HCT116 (cell line): Measurements from ENCODE around the gene HIGD1C. TPM values are rescaled to one million over a fixed set of nuclear protein-coding genes. Genes with fewer than 3 reads are reported as not detected.

Experiments
- ATAC-seq: fragments of 200-7000 bp; cut with Tn5 transposase; 2 replicates; pipeline ENCODE4 v1.9.1; 2020; ENCODE audit warnings: mild to moderate bottlenecking, moderate library complexity
- BruUV-seq: library from RNA; stranded (reverse); fragments of 400-500 nt; replicated peaks from 2 replicates; lab custom pipeline; 2021; lab: Mats Ljungman, UMichigan
- CTCF ChIA-PET: fragments of 300-600 bp; sonication (Branson Sonifier 250); formaldehyde crosslinking; loops from one replicate; lab custom pipeline; 2021; ENCODE audit warnings: antibody characterized with exemption; lab: Charles Lee
- POLR2A ChIA-PET: fragments of 300-600, 350-600 bp; sonication (Branson Sonifier 250); formaldehyde crosslinking; loops from one replicate; lab custom pipeline; 2021; ENCODE audit warnings: antibody characterized with exemption; lab: Charles Lee
- RAD21 ChIA-PET, 2 experiments: fragments of 300-600 bp; sonication (Branson Sonifier 250); formaldehyde crosslinking; loops; one replicate each; lab custom pipeline; 2023; ENCODE audit warnings: low total read pairs in 2 of 2; ENCODE audit not compliant: uncharacterized antibody in 2 of 2, unreplicated experiment in 2 of 2, low non-redundant PET in 1 of 2; lab: Charles Lee
- DNase-seq: peaks from one replicate; pipeline ENCODE4 v3.0.0-alpha.2; 2010; ENCODE audit warnings: low read depth, low spot score
- H2AFZ ChIP-seq: fragments of 200-600 bp; shearing (Covaris generic), sonication (generic); 2 replicates; pipeline ENCODE4 v1.6.1; 2017; ENCODE audit warnings: low read depth, mixed run types, mixed read lengths, antibody characterized with exemption, low read length; ENCODE audit not compliant: poor library complexity, severe bottlenecking
- H3K27ac ChIP-seq: 2 replicates; pipeline ENCODE4 v1.5.1; 2012; ENCODE audit warnings: low read depth, low read length
- H3K27me3 ChIP-seq: fragments of 200-600 bp; sonication (generic); 2 replicates; pipeline ENCODE4 v1.6.1; 2016; ENCODE audit warnings: mixed run types, low read length, mixed read lengths; ENCODE audit not compliant: insufficient read depth
- H3K36me3 ChIP-seq, 2 experiments: fragments of 200-500 bp in 1 of 2; fragments of 200-600 bp in 1 of 2; sonication (Bioruptor generic) in 1 of 2; sonication (generic) in 1 of 2; 2 replicates each; pipeline versions ENCODE4 v1.5.1 to v1.6.1; 2014 to 2016; ENCODE audit warnings: low read length in 2 of 2, inconsistent platforms in 1 of 2, mixed read lengths in 1 of 2, mixed run types in 1 of 2; ENCODE audit not compliant: insufficient read depth in 2 of 2, control insufficient read depth in 1 of 2
- H3K4me1 ChIP-seq, 2 experiments: fragments of 200-600 bp in 1 of 2; sonication (generic) in 1 of 2; 2 replicates each; pipeline versions ENCODE4 v1.5.1 to v1.6.1; 2012 to 2017; ENCODE audit warnings: low read length in 2 of 2, inconsistent platforms in 1 of 2, mild to moderate bottlenecking in 1 of 2, mixed read lengths in 1 of 2, mixed run types in 1 of 2, moderate library complexity in 1 of 2; ENCODE audit not compliant: insufficient read depth in 2 of 2, control insufficient read depth in 1 of 2
- H3K4me2 ChIP-seq: fragments of 200-600 bp; sonication (generic); 2 replicates; pipeline ENCODE4 v1.6.1; 2017; ENCODE audit warnings: mixed run types, low read length, mixed read lengths
- H3K4me3 ChIP-seq, 2 experiments: fragments of 200-600 bp in 1 of 2; sonication (generic) in 1 of 2; replicated peaks in 1 of 2; 2 replicates each; pipeline ENCODE4 v1.5.1; 2011 to 2016; ENCODE audit warnings: low read length in 2 of 2, control low read depth in 1 of 2, low read depth in 1 of 2, mild to moderate bottlenecking in 1 of 2, mixed read lengths in 1 of 2, mixed run types in 1 of 2
- H3K79me2 ChIP-seq: fragments of 200-600 bp; sonication (generic); 2 replicates; pipeline ENCODE4 v1.6.1; 2017; ENCODE audit warnings: mild to moderate bottlenecking, mixed run types, low read length, moderate library complexity, mixed read lengths; ENCODE audit not compliant: insufficient read depth
- H3K9ac ChIP-seq: fragments of 200-600 bp; sonication (generic); 2 replicates; pipeline ENCODE4 v1.6.1; 2016; ENCODE audit warnings: low read length, mixed read lengths
- H3K9me2 ChIP-seq: fragments of 200-600 bp; sonication (generic), shearing (Covaris generic); 2 replicates; pipeline ENCODE4 v1.6.1; 2017; ENCODE audit warnings: mixed run types, mild to moderate bottlenecking, moderate library complexity; ENCODE audit not compliant: insufficient read depth
- H3K9me3 ChIP-seq, 2 experiments: fragments of 200-500 bp in 1 of 2; fragments of 200-600 bp in 1 of 2; sonication (Bioruptor generic) in 1 of 2; sonication (generic) in 1 of 2; 2 replicates each; pipeline ENCODE4 v1.6.1; 2014 to 2017; ENCODE audit warnings: low read length in 2 of 2, mixed read lengths in 2 of 2, inconsistent platforms in 1 of 2, low read depth in 1 of 2, mild to moderate bottlenecking in 1 of 2, mixed run types in 1 of 2, moderate library complexity in 1 of 2; ENCODE audit not compliant: control insufficient read depth in 1 of 2, insufficient read depth in 1 of 2
- H4K20me1 ChIP-seq: fragments of 200-600 bp; sonication (generic), shearing (Covaris generic); 2 replicates; pipeline ENCODE4 v1.6.1; 2017; ENCODE audit warnings: mixed run types, mild to moderate bottlenecking, moderate library complexity; ENCODE audit not compliant: insufficient read depth
- CBX3 ChIP-seq: IDR thresholded peaks from 2 replicates; pipeline ENCODE4 v1.6.1; 2012; ENCODE audit warnings: low read depth
- CEBPB ChIP-seq: IDR thresholded peaks from 2 replicates; pipeline ENCODE4 v1.6.1; 2012; ENCODE audit warnings: low read depth
- CTCF ChIP-seq, 3 experiments: fragments of 200-600 bp in 1 of 3; sonication (generic) in 1 of 3; IDR thresholded peaks in 2 of 3; conservative IDR thresholded peaks in 1 of 3; 2 replicates each; pipeline ENCODE4 v1.5.1; 2012 to 2017; ENCODE audit warnings: low read depth in 2 of 3, low read length in 2 of 3, antibody characterized with exemption in 1 of 3, borderline replicate concordance in 1 of 3, control low read depth in 1 of 3, mild to moderate bottlenecking in 1 of 3, mixed read lengths in 1 of 3, mixed run types in 1 of 3, moderate library complexity in 1 of 3; ENCODE audit not compliant: insufficient read depth in 1 of 3
- EGR1 ChIP-seq: IDR thresholded peaks from 2 replicates; pipeline ENCODE4 v1.6.1; 2012; ENCODE audit warnings: low read depth
- ELF1 ChIP-seq: IDR thresholded peaks from 2 replicates; pipeline ENCODE4 v1.6.1; 2012; ENCODE audit warnings: low read depth, borderline replicate concordance
- EZH2 ChIP-seq: fragments of 200-600 bp; sonication (generic); IDR thresholded peaks from 2 replicates; pipeline ENCODE4 v1.6.1; 2017; ENCODE audit warnings: antibody characterized with exemption, mixed run types
- EZH2phosphoT487 ChIP-seq: fragments of 200-600 bp; IDR thresholded peaks from 2 replicates; pipeline ENCODE4 v1.6.1; 2018; ENCODE audit warnings: antibody characterized with exemption, borderline replicate concordance
- FOSL1 ChIP-seq: IDR thresholded peaks from 2 replicates; pipeline ENCODE4 v1.6.1; 2012; ENCODE audit warnings: low read depth
- JUND ChIP-seq: IDR thresholded peaks from 2 replicates; pipeline ENCODE4 v1.6.1; 2012
- POLR2A ChIP-seq: IDR thresholded peaks from 2 replicates; pipeline ENCODE4 v1.7.0; 2011; ENCODE audit warnings: borderline replicate concordance; ENCODE audit not compliant: insufficient read depth, insufficient read length; ENCODE audit errors: extremely low read depth
- POLR2AphosphoS5 ChIP-seq: IDR thresholded peaks from 2 replicates; pipeline ENCODE4 v1.6.1; 2011; ENCODE audit warnings: mild to moderate bottlenecking, low read depth, low read length, moderate library complexity
- RAD21 ChIP-seq: IDR thresholded peaks from 2 replicates; pipeline ENCODE4 v1.6.1; 2012; ENCODE audit warnings: low read depth, mild to moderate bottlenecking
- REST ChIP-seq: IDR thresholded peaks from 2 replicates; pipeline ENCODE4 v1.6.1; 2012; ENCODE audit warnings: low read depth
- SIN3A ChIP-seq: IDR thresholded peaks from 2 replicates; pipeline ENCODE4 v1.6.1; 2012; ENCODE audit warnings: low read depth
- SRF ChIP-seq: IDR thresholded peaks from 2 replicates; pipeline ENCODE4 v1.6.1; 2012; ENCODE audit warnings: low read depth
- TCF7L2 ChIP-seq: IDR thresholded peaks from 2 replicates; pipeline ENCODE4 v1.7.0; 2011; ENCODE audit warnings: borderline replicate concordance, inconsistent platforms; ENCODE audit not compliant: insufficient read depth, insufficient read length; ENCODE audit errors: extremely low read depth
- YY1 ChIP-seq: IDR thresholded peaks from 2 replicates; pipeline ENCODE4 v1.6.1; 2011; ENCODE audit warnings: low read length, low read depth, moderate library complexity, mild to moderate bottlenecking; ENCODE audit not compliant: insufficient replicate concordance; ENCODE audit errors: extremely low read depth
- ZBTB33 ChIP-seq: IDR thresholded peaks from 2 replicates; pipeline ENCODE4 v1.6.1; 2011; ENCODE audit warnings: mild to moderate bottlenecking, low read length, moderate library complexity; ENCODE audit not compliant: insufficient replicate concordance; ENCODE audit errors: extremely low read depth
- ZNF274 ChIP-seq: fragments of 200-500 bp; sonication (Bioruptor generic); IDR thresholded peaks from 2 replicates; pipeline ENCODE4 v1.6.1; 2014; ENCODE audit warnings: mild to moderate bottlenecking, low read depth, low read length, inconsistent platforms
- intact Hi-C: fragments of 100-400 bp; cut with micrococcal nuclease; formaldehyde crosslinking; loops from 2 replicates; pipeline ENCODE4 v1.10.0; 2022
- total RNA-seq: library from RNA; stranded (reverse); gene quantifications from one replicate; pipeline ENCODE4 v1.2.1, GENCODE V29; 2021; ENCODE audit not compliant: unreplicated experiment

Gene HIGD1C
- total RNA-seq, 1 experiment from 2014 or later = not detected

GRCh38 chr12:50923361-50924130, 28.8 kb upstream of the HIGD1C start:
- POLR2A ChIA-PET = no interaction called here
- DNase-seq (no peak), ATAC-seq (no peak)
- Histone ChIP-seq H3K4me3 (peak overlapping the region in 1 of 2 experiments; percentile 29; a peak in 1 of 4 replicates), H4K20me1 (no peaks in the 10 kb centered on the region), H3K27ac (peak overlapping the region; percentile 57), H3K4me2 (peak overlapping the region; percentile 68), H3K9me2 (no peaks in the 10 kb centered on the region), H3K9me3 (no peaks in the 10 kb centered on the region), H3K9ac (no peak overlapping the region), H3K79me2 (no peaks in the 10 kb centered on the region), H3K36me3 (no peaks in the 10 kb centered on the region), H3K4me1 (peaks cover 18 to 21% of the 10 kb centered on the region in 2 experiments; a peak in 3 of 4 replicates), H3K27me3 (no peaks in the 10 kb centered on the region)
- no TSS peak for BruUV-seq
- intact Hi-C loops = no loop called here
- no peak for TF ChIP-seq FOSL1
- no peak for TF ChIP-seq RAD21
- no peak for TF ChIP-seq REST
- TF ChIP-seq ELF1 = no peak
- no peak for TF ChIP-seq CBX3
- TF ChIP-seq TCF7L2 = no peak
- no peak for TF ChIP-seq ZNF274
- no peak for TF ChIP-seq SIN3A
- TF ChIP-seq JUND = no peak
- TF ChIP-seq CEBPB = no peak
- TF ChIP-seq SRF = no peak
- no peak for TF ChIP-seq POLR2AphosphoS5
- no peak for TF ChIP-seq EZH2
- no peak for TF ChIP-seq POLR2A
- no peak for TF ChIP-seq EGR1
- TF ChIP-seq YY1 = no peak
- no peak for TF ChIP-seq CTCF (IDR thresholded peaks at IDR 0.05 in 2 of 3, conservative IDR thresholded peaks at IDR 0.05 in 1 of 3; ENCODE audit: borderline replicate concordance in 1 of 3, insufficient read depth in 1 of 3, low read depth in 2 of 3, low read length in 2 of 3)
- no peak for TF ChIP-seq ZBTB33
- no peak for TF ChIP-seq EZH2phosphoT487
- TF ChIP-seq, all 23 proteins: peak for 0
- ChIA-PET CTCF (interaction anchor here (1.2 kb wide), 1 partner anchor 158 kb away, joined by 3 read pairs; no protein-coding TSS in a partner anchor), RAD21 (no interaction called here)
- H2AFZ ChIP-seq = peak overlapping the region; percentile 95
